Bronchial epithelial cell (primary cell): Measurements from ENCODE around the gene MBNL2. TPM values are rescaled to one million over a fixed set of nuclear protein-coding genes. Genes with fewer than 3 reads are reported as not detected.

Experiments used
- DNase-seq: peaks from one replicate; pipeline ENCODE4 v3.0.0-alpha.2; 2010; ENCODE audit warnings: low read depth
- FAIRE-seq: peaks from 2 replicates; lab custom pipeline; 2011; peaks lifted over from hg19 to GRCh38; lab: Jason Lieb, UNC
- H3K27me3 ChIP-seq: 2 replicates; pipeline ENCODE4 v1.5.1; 2011; ENCODE audit warnings: low read length; ENCODE audit not compliant: control insufficient read depth, insufficient read depth
- H3K36me3 ChIP-seq: 2 replicates; pipeline ENCODE4 v1.5.1; 2011; ENCODE audit warnings: low read length; ENCODE audit not compliant: control insufficient read depth, insufficient read depth
- H3K4me3 ChIP-seq: 2 replicates; pipeline ENCODE4 v1.5.1; 2011; ENCODE audit warnings: mild to moderate bottlenecking, low read depth, low read length, control low read depth
- total RNA-seq: library from RNA; depleted of rRNA; stranded (reverse); fragments of >200 nt; gene quantifications from 2 replicates; pipeline ENCODE4 v1.2.1, GENCODE V29; 2014
- TF ChIP-seq, protein P1 (sequence below): IDR thresholded peaks from 2 replicates; pipeline ENCODE4 v1.5.1; 2011; ENCODE audit warnings: mild to moderate bottlenecking, moderate library complexity, low read length, control low read depth, inconsistent platforms; ENCODE audit not compliant: insufficient read depth, severe bottlenecking

The MBNL2 gene
- total RNA-seq, 1 donor from 2014 or later: 12.4 TPM

DNA sequence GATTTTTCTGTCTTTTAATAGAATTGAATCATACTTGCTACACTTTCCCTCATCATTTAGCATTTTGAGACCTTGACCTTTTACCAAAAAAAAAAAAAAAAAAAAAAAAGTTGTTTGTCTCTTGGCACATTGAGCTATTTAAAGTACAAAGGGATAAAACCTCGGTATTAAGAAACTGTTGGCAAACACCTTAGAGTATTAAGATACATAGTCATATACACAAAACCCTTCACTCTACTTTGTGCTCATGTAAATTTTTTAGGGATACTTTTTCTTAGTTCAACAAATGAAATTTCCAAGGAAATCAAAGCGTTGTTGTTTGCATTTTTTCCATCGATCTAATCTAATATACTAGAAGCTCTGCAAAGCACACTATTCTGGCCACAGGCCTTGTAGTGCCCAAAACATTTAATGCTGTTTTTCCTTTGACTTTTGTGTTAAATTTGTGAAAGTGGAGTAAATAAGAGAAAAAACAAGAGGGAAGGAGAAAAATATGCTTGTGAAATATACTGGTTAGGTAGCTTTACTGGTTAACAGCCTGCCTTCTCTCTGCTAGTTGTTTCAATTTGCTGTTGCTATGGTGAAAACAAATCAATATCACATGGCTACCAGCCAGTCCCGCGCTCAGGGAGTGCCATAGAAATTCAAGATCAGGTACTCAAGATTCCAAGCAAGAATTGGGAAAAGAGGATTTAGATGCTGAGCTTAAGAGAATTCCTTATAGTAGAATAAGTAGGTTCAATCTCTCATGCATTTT is 2.6 kb downstream of the MBNL2 start:
- TF ChIP-seq, protein P1, sequence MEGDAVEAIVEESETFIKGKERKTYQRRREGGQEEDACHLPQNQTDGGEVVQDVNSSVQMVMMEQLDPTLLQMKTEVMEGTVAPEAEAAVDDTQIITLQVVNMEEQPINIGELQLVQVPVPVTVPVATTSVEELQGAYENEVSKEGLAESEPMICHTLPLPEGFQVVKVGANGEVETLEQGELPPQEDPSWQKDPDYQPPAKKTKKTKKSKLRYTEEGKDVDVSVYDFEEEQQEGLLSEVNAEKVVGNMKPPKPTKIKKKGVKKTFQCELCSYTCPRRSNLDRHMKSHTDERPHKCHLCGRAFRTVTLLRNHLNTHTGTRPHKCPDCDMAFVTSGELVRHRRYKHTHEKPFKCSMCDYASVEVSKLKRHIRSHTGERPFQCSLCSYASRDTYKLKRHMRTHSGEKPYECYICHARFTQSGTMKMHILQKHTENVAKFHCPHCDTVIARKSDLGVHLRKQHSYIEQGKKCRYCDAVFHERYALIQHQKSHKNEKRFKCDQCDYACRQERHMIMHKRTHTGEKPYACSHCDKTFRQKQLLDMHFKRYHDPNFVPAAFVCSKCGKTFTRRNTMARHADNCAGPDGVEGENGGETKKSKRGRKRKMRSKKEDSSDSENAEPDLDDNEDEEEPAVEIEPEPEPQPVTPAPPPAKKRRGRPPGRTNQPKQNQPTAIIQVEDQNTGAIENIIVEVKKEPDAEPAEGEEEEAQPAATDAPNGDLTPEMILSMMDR: no peak
- no peak for FAIRE-seq
- no peaks in the 10 kb centered on the region for H3K27me3 ChIP-seq
- peak; percentile 74 for DNase-seq
- H3K36me3 ChIP-seq: peaks cover 1% of the 10 kb centered on the region
- H3K4me3 ChIP-seq: peak overlapping the region; percentile 51

DNA sequence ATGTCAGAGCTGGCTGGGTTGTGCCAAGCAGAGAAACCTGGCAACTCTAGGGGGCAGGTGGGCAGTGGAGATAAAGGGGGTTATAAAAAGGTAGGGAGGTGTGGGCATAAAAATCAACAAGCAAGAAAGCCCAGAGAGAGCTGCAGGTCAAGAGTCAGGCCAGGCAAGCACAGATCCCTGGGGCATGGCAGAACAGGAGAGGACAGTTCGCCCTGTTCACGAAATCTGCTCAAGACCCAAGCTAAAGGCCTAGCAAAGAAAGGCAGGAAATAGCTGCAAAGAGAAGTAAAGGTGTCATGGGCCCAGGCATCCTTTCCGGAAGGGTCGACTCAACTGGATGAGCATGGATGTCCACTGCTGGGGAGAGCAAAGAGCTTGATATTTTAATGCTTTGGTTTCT is 3.4 kb downstream of the MBNL2 start:
- DNase-seq (no peak), FAIRE-seq (no peak)
- TF ChIP-seq, protein P1: no peak
- Histone ChIP-seq H3K27me3 (no peaks in the 10 kb centered on the region), H3K36me3 (peaks cover 1% of the 10 kb centered on the region), H3K4me3 (peak overlapping the region; percentile 51)

DNA sequence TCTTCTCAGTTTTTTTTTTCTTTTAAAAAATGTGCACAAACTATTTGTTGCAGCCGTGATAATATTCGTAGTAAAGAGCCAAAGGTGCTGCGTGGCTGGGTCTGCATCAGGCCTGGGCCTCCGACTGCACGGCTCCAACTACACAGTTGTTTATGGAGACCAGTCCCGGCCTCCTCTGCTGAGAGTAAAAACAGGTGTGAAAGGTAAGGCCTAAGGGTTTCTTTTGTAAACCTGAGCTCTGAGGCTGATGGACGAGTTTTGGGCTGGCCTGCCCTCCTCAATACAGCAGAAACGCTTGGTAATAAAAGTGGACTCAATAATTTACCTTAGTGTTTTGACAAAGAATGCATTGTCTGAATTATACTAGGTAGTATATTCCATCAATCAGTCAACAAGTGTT is 3.9 kb downstream of the MBNL2 start:
- no peak for DNase-seq
- no peak for FAIRE-seq
- Histone ChIP-seq H3K27me3 (no peaks in the 10 kb centered on the region), H3K36me3 (peaks cover 1% of the 10 kb centered on the region), H3K4me3 (no peak overlapping the region)
- TF ChIP-seq, protein P1: no peak

DNA sequence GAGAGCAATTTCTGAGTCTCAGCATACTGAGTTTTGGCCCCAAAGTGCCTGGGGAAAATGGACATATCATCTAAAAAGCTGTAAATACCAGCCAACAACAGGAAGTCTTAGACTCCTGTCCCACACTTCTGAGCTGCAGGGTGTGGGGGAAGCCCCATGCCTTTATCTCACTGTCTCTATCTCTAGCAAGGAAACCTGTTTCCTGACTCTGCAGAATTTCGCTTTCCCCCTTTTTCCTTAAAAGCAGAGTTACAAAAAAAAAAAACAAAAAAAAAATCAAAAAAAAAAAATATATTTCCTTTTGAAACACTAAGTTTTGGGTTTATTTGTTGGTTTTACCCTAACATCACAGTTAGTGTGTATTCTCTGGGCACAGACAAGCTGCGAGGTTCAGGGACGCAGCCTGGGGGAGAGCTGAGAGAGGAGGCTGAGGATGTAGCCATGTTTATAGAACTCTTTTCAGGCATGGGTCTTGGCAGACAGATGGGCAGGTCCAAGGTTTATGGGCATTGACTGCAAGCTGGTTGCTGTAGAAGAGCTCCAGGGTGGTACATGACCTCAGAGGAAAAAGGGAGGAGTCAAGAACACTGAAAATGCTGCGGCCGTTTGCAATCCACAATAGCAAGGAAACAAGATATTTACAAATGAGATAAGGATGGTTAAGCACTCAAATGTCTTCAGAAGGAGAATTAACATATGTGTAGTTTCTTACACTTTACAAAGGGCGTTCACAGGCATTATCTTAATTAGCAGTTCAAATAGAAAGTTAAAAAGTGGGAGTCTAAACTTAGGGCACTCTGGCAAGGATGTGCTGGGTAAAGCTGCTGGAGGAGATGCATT is 4.9 kb downstream of the MBNL2 start:
- Histone ChIP-seq H3K27me3 (no peaks in the 10 kb centered on the region), H3K36me3 (peaks cover 1% of the 10 kb centered on the region), H3K4me3 (no peak overlapping the region)
- no peak for FAIRE-seq
- DNase-seq: no peak
- TF ChIP-seq, protein P1: no peak

DNA sequence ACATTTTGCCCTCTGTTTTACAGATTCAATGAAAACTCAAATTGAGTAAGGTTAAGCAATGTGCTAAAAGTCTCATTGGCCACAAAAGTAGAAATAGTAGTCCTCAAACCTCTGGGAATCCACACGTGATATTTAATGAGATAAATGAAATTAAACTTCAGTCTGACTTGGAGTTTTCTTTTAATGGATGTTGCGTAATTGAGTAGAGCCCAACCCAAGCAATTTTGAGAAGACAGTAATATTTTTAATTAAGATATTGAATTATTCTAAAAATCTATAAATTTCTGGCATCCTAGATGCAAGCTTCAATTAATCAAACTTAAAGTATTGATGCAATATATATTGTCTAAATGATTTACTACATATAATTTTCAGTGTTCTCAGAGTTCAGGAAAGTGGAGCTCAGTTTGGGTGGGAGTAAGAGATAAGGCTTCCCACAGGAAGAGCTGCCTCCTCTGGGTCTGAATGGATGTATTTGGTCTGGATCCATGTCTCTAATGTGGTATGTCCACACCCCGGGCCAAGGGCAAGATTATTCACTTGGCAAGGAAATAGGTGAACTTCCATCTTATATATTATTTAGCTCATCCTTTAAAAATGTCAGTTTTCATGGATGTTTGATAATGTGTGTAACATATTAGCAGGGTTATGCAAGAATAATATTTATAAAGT is 6.9 kb downstream of the MBNL2 start:
- FAIRE-seq (no peak), DNase-seq (no peak)
- peaks cover 3% of the 10 kb centered on the region for H3K36me3 ChIP-seq
- no peak overlapping the region for H3K4me3 ChIP-seq
- H3K27me3 ChIP-seq: no peaks in the 10 kb centered on the region
- TF ChIP-seq, protein P1: no peak
